HEK293 (cell line): ENCODE measurements around the gene ZC3H10.

Experiments used
- HOXD13 ChIP-seq: sonication (generic); formaldehyde crosslinking; IDR thresholded peaks from 2 replicates; pipeline ENCODE4 v1.8.0; 2022; ENCODE audit warnings: missing genetic modification reagents, borderline replicate concordance
- INSM2 ChIP-seq: fragments of 450-650 bp; formaldehyde crosslinking; IDR thresholded peaks from 2 replicates; pipeline ENCODE4 v1.5.1; 2016; ENCODE audit warnings: missing biosample characterization, missing genetic modification characterization
- KLF8 ChIP-seq: fragments of 450-650 bp; formaldehyde crosslinking; IDR thresholded peaks from 2 replicates; pipeline ENCODE4 v1.5.1; 2016; ENCODE audit warnings: missing biosample characterization, missing genetic modification characterization
- MZF1 ChIP-seq: fragments of 450-650 bp; formaldehyde crosslinking; IDR thresholded peaks from 2 replicates; pipeline ENCODE4 v1.5.1; 2017; ENCODE audit warnings: missing biosample characterization, missing genetic modification characterization, borderline replicate concordance
- PRDM10 ChIP-seq: fragments of 450-650 bp; formaldehyde crosslinking; IDR thresholded peaks from 2 replicates; pipeline ENCODE4 v1.5.1; 2016; ENCODE audit warnings: missing biosample characterization, missing genetic modification characterization
- WT1 ChIP-seq: fragments of 450-650 bp; formaldehyde crosslinking; IDR thresholded peaks from 2 replicates; pipeline ENCODE4 v1.5.1; 2016; ENCODE audit warnings: missing biosample characterization, missing genetic modification characterization
- ZBTB11 ChIP-seq: fragments of 450-650 bp; formaldehyde crosslinking; conservative IDR thresholded peaks from 2 replicates; pipeline ENCODE4 v1.5.1; 2016; ENCODE audit warnings: low read depth, missing biosample characterization, missing genetic modification characterization
- ZBTB44 ChIP-seq: fragments of 450-650 bp; IDR thresholded peaks from 2 replicates; pipeline ENCODE4 v1.5.1; 2018; ENCODE audit warnings: missing biosample characterization, mild to moderate bottlenecking, missing genetic modification characterization
- ZBTB8A ChIP-seq: fragments of 450-650 bp; formaldehyde crosslinking; IDR thresholded peaks from 2 replicates; pipeline ENCODE4 v1.5.1; 2016; ENCODE audit warnings: missing biosample characterization, missing genetic modification characterization
- ZNF146 ChIP-seq: fragments of 450-650 bp; formaldehyde crosslinking; IDR thresholded peaks from 2 replicates; pipeline ENCODE4 v1.5.1; 2016; ENCODE audit warnings: missing biosample characterization, missing genetic modification characterization
- ZNF169 ChIP-seq: fragments of 450-650 bp; formaldehyde crosslinking; IDR thresholded peaks from 2 replicates; pipeline ENCODE4 v1.5.1; 2016; ENCODE audit warnings: missing biosample characterization, missing genetic modification characterization
- ZNF175 ChIP-seq: fragments of 450-650 bp; formaldehyde crosslinking; IDR thresholded peaks from 2 replicates; pipeline ENCODE4 v1.5.1; 2016; ENCODE audit warnings: missing biosample characterization, missing genetic modification characterization
- ZNF280D ChIP-seq: fragments of 450-650 bp; formaldehyde crosslinking; IDR thresholded peaks from 2 replicates; pipeline ENCODE4 v1.5.1; 2016; ENCODE audit warnings: missing biosample characterization, missing genetic modification characterization
- ZNF423 ChIP-seq: fragments of 450-650 bp; formaldehyde crosslinking; IDR thresholded peaks from 2 replicates; pipeline ENCODE4 v1.5.1; 2016; ENCODE audit warnings: missing biosample characterization, missing genetic modification characterization
- ZNF501 ChIP-seq: fragments of 450-650 bp; formaldehyde crosslinking; IDR thresholded peaks from 2 replicates; pipeline ENCODE4 v1.5.1; 2016; ENCODE audit warnings: missing biosample characterization, missing genetic modification characterization
- ZNF558 ChIP-seq: fragments of 450-650 bp; formaldehyde crosslinking; IDR thresholded peaks from 2 replicates; pipeline ENCODE4 v1.5.1; 2016; ENCODE audit warnings: missing biosample characterization, missing genetic modification characterization
- ZNF580 ChIP-seq: fragments of 450-650 bp; formaldehyde crosslinking; IDR thresholded peaks from 2 replicates; pipeline ENCODE4 v1.5.1; 2016; ENCODE audit warnings: missing biosample characterization, missing genetic modification characterization
- ZNF600 ChIP-seq: fragments of 450-650 bp; formaldehyde crosslinking; IDR thresholded peaks from 2 replicates; pipeline ENCODE4 v1.5.1; 2016; ENCODE audit warnings: missing biosample characterization, missing genetic modification characterization
- ZNF639 ChIP-seq: fragments of 450-650 bp; formaldehyde crosslinking; IDR thresholded peaks from 2 replicates; pipeline ENCODE4 v1.5.1; 2016; ENCODE audit warnings: missing biosample characterization, missing genetic modification characterization
- ZNF704 ChIP-seq: fragments of 450-650 bp; formaldehyde crosslinking; IDR thresholded peaks from 2 replicates; pipeline ENCODE4 v1.5.1; 2016; ENCODE audit warnings: missing biosample characterization, missing genetic modification characterization
- ZNF843 ChIP-seq: fragments of 450-650 bp; formaldehyde crosslinking; IDR thresholded peaks from 2 replicates; pipeline ENCODE4 v1.5.1; 2016; ENCODE audit warnings: missing biosample characterization, missing genetic modification characterization
- ZSCAN23 ChIP-seq: fragments of 450-650 bp; formaldehyde crosslinking; IDR thresholded peaks from 2 replicates; pipeline ENCODE4 v1.5.1; 2016; ENCODE audit warnings: missing biosample characterization, missing genetic modification characterization

The ZC3H10 gene

GRCh38 chr12:56116267-56117081 lies 1.6 kb upstream of the ZC3H10 start, which contains the start of gene RPL41 (continued):
- no peak for TF ChIP-seq ZNF423 (tag by site-specific recombination)
- no peak; the same call in 1 of the 2 replicates for TF ChIP-seq ZNF558 (tag by site-specific recombination)
- peak; percentile 84 for TF ChIP-seq ZNF639 (tag by site-specific recombination)
- peak; percentile 93 for TF ChIP-seq KLF8
- no peak for TF ChIP-seq ZNF169
- no peak for TF ChIP-seq ZBTB44 (tag by site-specific recombination)
- peak; percentile 96 for TF ChIP-seq ZBTB11 (tag by site-specific recombination)
- TF ChIP-seq ZSCAN23 (tag by site-specific recombination) = peak; percentile 83; the same call in 1 of the 2 replicates
- no peak for TF ChIP-seq MZF1
- TF ChIP-seq ZNF146 (tag by site-specific recombination) = no peak
- TF ChIP-seq ZNF843 = peak; percentile 58; the same call in 1 of the 2 replicates
- peak; percentile 51; the same call in 1 of the 2 replicates for TF ChIP-seq WT1 (tag by site-specific recombination)
- peak; percentile 97 for TF ChIP-seq ZNF501 (tag by site-specific recombination)
- peak; percentile 94 for TF ChIP-seq PRDM10 (tag by site-specific recombination)
- TF ChIP-seq ZBTB8A (tag by site-specific recombination) = no peak; the same call in 1 of the 2 replicates
- no peak for TF ChIP-seq ZNF704
- TF ChIP-seq ZNF600 = peak; percentile 11; the same call in 1 of the 2 replicates
- TF ChIP-seq INSM2 (tag by site-specific recombination) = peak; percentile 75
- TF ChIP-seq ZNF175 (tag by site-specific recombination) = no peak
- TF ChIP-seq ZNF280D (tag by site-specific recombination) = peak; percentile 62
- no peak for TF ChIP-seq HOXD13 (CRISPR knock-in tag)
- peak; percentile 59; the same call in 1 of the 2 replicates for TF ChIP-seq ZNF580 (tag by site-specific recombination)
